SK-N-SH (cell line): Measurements from ENCODE around the gene FADS3. TPM values are rescaled to one million over a fixed set of nuclear protein-coding genes. Genes with fewer than 3 reads are reported as not detected.

Experiments
- CTCF ChIA-PET: fragments of 300-600, 350-600 bp; formaldehyde crosslinking; extraction: SDS; loops from one replicate; lab custom pipeline; 2021; lab: Yijun Ruan, JAX
- POLR2A ChIA-PET: fragments of 350-600 bp; sonication (Branson Sonifier 250); formaldehyde crosslinking; extraction: SDS; loops from one replicate; lab custom pipeline; 2020; ENCODE audit warnings: antibody characterized with exemption, inconsistent platforms; lab: Yijun Ruan, JAX
- DNase-seq: peaks from one replicate; pipeline ENCODE4 v3.0.0; 2012
- H2AFZ ChIP-seq: fragments of 200-600 bp; sonication (generic); 2 replicates; pipeline ENCODE4 v1.8.1; 2016; ENCODE audit warnings: antibody characterized with exemption, mild to moderate bottlenecking, low read depth
- H3F3A ChIP-seq: fragments of 200-600 bp; sonication (generic); replicated peaks from 2 replicates; pipeline ENCODE3; 2016; ENCODE audit warnings: antibody characterized with exemption, mild to moderate bottlenecking; ENCODE audit not compliant: insufficient read depth
- H3K27ac ChIP-seq, 2 experiments: fragments of 200-500 bp in 1 of 2; fragments of 200-600 bp in 1 of 2; sonication (Bioruptor generic) in 1 of 2; sonication (generic), shearing (Covaris generic) in 1 of 2; 2 replicates each; pipeline versions ENCODE4 v1.5.1 to v1.6.1; 2014 to 2016; ENCODE audit warnings: low read depth in 2 of 2, inconsistent platforms in 1 of 2, low read length in 1 of 2, mild to moderate bottlenecking in 1 of 2, mixed read lengths in 1 of 2
- H3K27me3 ChIP-seq: fragments of 200-600 bp; sonication (generic), shearing (Covaris generic); 2 replicates; pipeline ENCODE4 v1.6.1; 2016; ENCODE audit warnings: mixed run types; ENCODE audit not compliant: insufficient read depth
- H3K36me3 ChIP-seq, 2 experiments: fragments of 200-500 bp in 1 of 2; fragments of 200-600 bp in 1 of 2; sonication (Bioruptor generic) in 1 of 2; sonication (generic) in 1 of 2; replicated peaks in 1 of 2; 2 replicates each; pipeline versions ENCODE3 to v1.5.1; 2014 to 2016; ENCODE audit warnings: low read length in 1 of 2, mild to moderate bottlenecking in 1 of 2; ENCODE audit not compliant: insufficient read depth in 2 of 2, control insufficient read depth in 1 of 2
- H3K4me1 ChIP-seq, 2 experiments: fragments of 200-500 bp in 1 of 2; fragments of 200-600 bp in 1 of 2; sonication (Bioruptor generic) in 1 of 2; sonication (generic), shearing (Covaris generic) in 1 of 2; 2 replicates each; pipeline versions ENCODE4 v1.5.1 to v1.6.1; 2014 to 2016; ENCODE audit warnings: low read depth in 1 of 2, low read length in 1 of 2, mixed run types in 1 of 2; ENCODE audit not compliant: insufficient read depth in 2 of 2, control insufficient read depth in 1 of 2
- H3K4me2 ChIP-seq: fragments of 200-600 bp; sonication (generic), shearing (Covaris generic); 2 replicates; pipeline ENCODE4 v1.6.1; 2017; ENCODE audit warnings: mixed run types
- H3K4me3 ChIP-seq, 2 experiments: fragments of 200-500 bp in 1 of 2; fragments of 200-600 bp in 1 of 2; sonication (Bioruptor generic) in 1 of 2; sonication (generic), shearing (Covaris generic) in 1 of 2; 2 replicates each; pipeline versions ENCODE4 v1.5.1 to v1.8.1; 2014 to 2016; ENCODE audit warnings: low read depth in 2 of 2, inconsistent platforms in 1 of 2, low read length in 1 of 2, mild to moderate bottlenecking in 1 of 2, mixed read lengths in 1 of 2, moderate library complexity in 1 of 2
- H3K79me2 ChIP-seq: fragments of 200-600 bp; sonication (generic); 2 replicates; pipeline ENCODE4 v1.8.1; 2017; ENCODE audit warnings: mild to moderate bottlenecking; ENCODE audit not compliant: insufficient read depth
- H3K9ac ChIP-seq: fragments of 200-600 bp; sonication (generic); 2 replicates; pipeline ENCODE4 v1.6.1; 2017; ENCODE audit warnings: mixed run types
- H3K9me2 ChIP-seq: fragments of 200-600 bp; sonication (generic); 2 replicates; pipeline ENCODE4 v1.6.1; 2017; ENCODE audit warnings: mixed run types
- H3K9me3 ChIP-seq: fragments of 200-600 bp; sonication (generic); 2 replicates; pipeline ENCODE4 v1.6.1; 2017; ENCODE audit warnings: mixed run types, mild to moderate bottlenecking, moderate library complexity
- H4K20me1 ChIP-seq: fragments of 200-600 bp; sonication (generic); 2 replicates; pipeline ENCODE4 v1.6.1; 2017; ENCODE audit warnings: mild to moderate bottlenecking, mixed run types; ENCODE audit not compliant: insufficient read depth
- FOXM1 ChIP-seq: IDR thresholded peaks from 2 replicates; pipeline ENCODE4 v1.4.0; 2012; ENCODE audit warnings: low read depth, mild to moderate bottlenecking
- PBX3 ChIP-seq: IDR thresholded peaks from 2 replicates; pipeline ENCODE4; 2012
- REST ChIP-seq: IDR thresholded peaks from 2 replicates; pipeline ENCODE4 v1.6.1; 2012; ENCODE audit warnings: mild to moderate bottlenecking, low read depth, low read length, moderate library complexity
- SIN3A ChIP-seq: IDR thresholded peaks from 2 replicates; pipeline ENCODE4 v1.6.1; 2012; ENCODE audit warnings: low read depth, mild to moderate bottlenecking, low read length, moderate library complexity, borderline replicate concordance
- SMC3 ChIP-seq: IDR thresholded peaks from 2 replicates; pipeline ENCODE4 v1.6.1; 2012; ENCODE audit warnings: low read depth, low read length, improper control_type of control experiment
- TCF12 ChIP-seq: IDR thresholded peaks from 2 replicates; pipeline ENCODE4 v1.4.0; 2012
- USF1 ChIP-seq: IDR thresholded peaks from 2 replicates; pipeline ENCODE4 v1.4.0; 2012; ENCODE audit warnings: low read depth, borderline replicate concordance
- USF2 ChIP-seq: fragments of 150-350 bp; IDR thresholded peaks from 2 replicates; pipeline ENCODE4 v1.6.1; 2017; ENCODE audit warnings: antibody characterized with exemption, low read length, low read depth, borderline replicate concordance
- ZBTB33 ChIP-seq: IDR thresholded peaks from 2 replicates; pipeline ENCODE4 v1.4.0; 2012; ENCODE audit warnings: low read depth, borderline replicate concordance
- WGBS: methylation state at CpG from one replicate; pipeline ENCODE4 v1.1.6; 2017; ENCODE audit warnings: low lambda C conversion rate; 5-methylcytosine and 5-hydroxymethylcytosine counted together
- polyA plus RNA-seq, 3 experiments: library from polyadenylated mRNA; depleted of rRNA; stranded (reverse); fragments of >200 nt; gene quantifications; 2 replicates each; pipeline ENCODE4 v1.2.3, GENCODE V29; 2012

FADS3 gene
- polyA plus RNA-seq, 1 of the 3 experiments (the other 2 are of a cell fraction), result 93.3 TPM

- H3K9me2 ChIP-seq, result no peaks in the 10 kb centered on the region
- no CpG with 5 or more reads among the region's 7 CpGs for WGBS
- H3K27ac ChIP-seq, result no peak overlapping the region
- no peak overlapping the region for H3K9ac ChIP-seq
- DNase-seq, result no peak
- no peaks in the 10 kb centered on the region for H3F3A ChIP-seq
- ChIA-PET CTCF (no interaction called here), POLR2A (no interaction called here)
- no peak for TF ChIP-seq PBX3
- no peak for TF ChIP-seq TCF12
- TF ChIP-seq ZBTB33, result no peak
- no peak for TF ChIP-seq FOXM1
- no peak for TF ChIP-seq USF1
- TF ChIP-seq USF2, result no peak
- H3K4me1 ChIP-seq, result no peaks in the 10 kb centered on the region
- H4K20me1 ChIP-seq, result no peaks in the 10 kb centered on the region
- no peaks in the 10 kb centered on the region for H3K79me2 ChIP-seq
- no peaks in the 10 kb centered on the region for H3K9me3 ChIP-seq
- H3K4me3 ChIP-seq, result no peak overlapping the region
- H2AFZ ChIP-seq, result no peak overlapping the region
- no peaks in the 10 kb centered on the region for H3K27me3 ChIP-seq
- H3K36me3 ChIP-seq, result peaks cover 13 to 58% of the 10 kb centered on the region in 2 experiments
- H3K4me2 ChIP-seq, result no peak overlapping the region
These were observed 48.9 kb downstream of the FADS3 start for GRCh38 chr11:61842528-61842820.

GRCh38 chr11:61841636-61842527 is 49.5 kb downstream of the FADS3 start:
- Histone ChIP-seq H3K4me2 (no peak overlapping the region), H3K9ac (no peak overlapping the region), H3K4me3 (no peak overlapping the region), H3K9me3 (no peaks in the 10 kb centered on the region), H3K4me1 (no peaks in the 10 kb centered on the region), H3K27me3 (no peaks in the 10 kb centered on the region), H2AFZ (no peak overlapping the region), H3K36me3 (peaks cover 13 to 58% of the 10 kb centered on the region in 2 experiments), H3K79me2 (no peaks in the 10 kb centered on the region), H3F3A (no peaks in the 10 kb centered on the region), H4K20me1 (no peaks in the 10 kb centered on the region), H3K9me2 (no peaks in the 10 kb centered on the region), H3K27ac (no peak overlapping the region)
- POLR2A ChIA-PET, result no interaction called here
- DNase-seq, result no peak
- 90% methylated on average over 11 of the region's 12 CpGs for WGBS
- CTCF ChIA-PET, result interaction anchor here (0.7 to 1.8 kb wide), 3 partner anchors 13 to 290 kb away, joined by 3 to 9 read pairs (median 4); partner anchors contain the start of gene FADS2
- TF ChIP-seq SIN3A (no peak), REST (no peak), SMC3 (no peak)
